MM.1S (cell line): Measurements from ENCODE around the gene C11orf91.

ENCODE experiments used
- DNase-seq: peaks from one replicate; pipeline ENCODE4 v3.0.0-alpha.2; 2015
- H2AFZ ChIP-seq: fragments of 300-600 bp; sonication (generic); 2 replicates; pipeline ENCODE4 v1.6.0; 2016; ENCODE audit warnings: antibody characterized with exemption, low read length
- H3F3A ChIP-seq: fragments of 300-600 bp; sonication (generic); 2 replicates; pipeline ENCODE4 v1.6.1; 2016; ENCODE audit warnings: mild to moderate bottlenecking, antibody characterized with exemption, low read length, moderate library complexity, mixed read lengths; ENCODE audit not compliant: insufficient read depth
- H3K27ac ChIP-seq: fragments of 300-600 bp; sonication (generic); 2 replicates; pipeline ENCODE4 v1.5.1; 2016; ENCODE audit warnings: mild to moderate bottlenecking, low read length
- H3K27me3 ChIP-seq: fragments of 300-600 bp; sonication (generic); replicated peaks from 2 replicates; pipeline ENCODE4 v1.6.0; 2016; ENCODE audit warnings: low read length; ENCODE audit not compliant: insufficient read depth
- H3K36me3 ChIP-seq: fragments of 300-600 bp; sonication (generic); replicated peaks from 2 replicates; pipeline ENCODE4 v1.6.1; 2016; ENCODE audit warnings: mild to moderate bottlenecking, low read length, mixed read lengths; ENCODE audit not compliant: insufficient read depth
- H3K4me1 ChIP-seq: fragments of 300-600 bp; sonication (generic); 2 replicates; pipeline ENCODE4 v1.6.1; 2016; ENCODE audit warnings: low read length, mixed read lengths
- H3K4me2 ChIP-seq: fragments of 300-600 bp; sonication (generic); 2 replicates; pipeline ENCODE4 v1.6.0; 2016; ENCODE audit warnings: low read depth, low read length
- H3K4me3 ChIP-seq: fragments of 300-600 bp; sonication (generic); 2 replicates; pipeline ENCODE4 v1.5.1; 2016; ENCODE audit warnings: low read length, mixed read lengths
- H3K79me2 ChIP-seq: fragments of 300-600 bp; sonication (generic); 2 replicates; pipeline ENCODE4 v1.6.1; 2016; ENCODE audit warnings: mixed run types, low read length, mixed read lengths
- H3K9ac ChIP-seq: fragments of 300-600 bp; sonication (generic); 2 replicates; pipeline ENCODE4 v1.6.1; 2016; ENCODE audit warnings: low read length, mixed read lengths
- H3K9me2 ChIP-seq: fragments of 300-600 bp; sonication (generic); replicated peaks from 2 replicates; pipeline ENCODE4 v1.6.1; 2016; ENCODE audit warnings: mild to moderate bottlenecking, low read length, mixed read lengths; ENCODE audit not compliant: insufficient read depth
- H3K9me3 ChIP-seq: fragments of 300-600 bp; sonication (generic); replicated peaks from 2 replicates; pipeline ENCODE4 v1.6.1; 2016; ENCODE audit warnings: mild to moderate bottlenecking, low read length, mixed read lengths; ENCODE audit not compliant: insufficient read depth
- H4K20me1 ChIP-seq: fragments of 300-600 bp; sonication (generic); 2 replicates; pipeline ENCODE4 v1.6.1; 2016; ENCODE audit warnings: mild to moderate bottlenecking, low read length, moderate library complexity, mixed read lengths; ENCODE audit not compliant: insufficient read depth
- EZH2 ChIP-seq: fragments of 300-600 bp; sonication (generic); optimal IDR thresholded peaks from 2 replicates; pipeline ENCODE3; 2017; ENCODE audit warnings: low read depth, mild to moderate bottlenecking, antibody characterized with exemption, low read length, mixed read lengths
- EZH2phosphoT487 ChIP-seq: fragments of 300-600 bp; sonication (generic); IDR thresholded peaks from 2 replicates; pipeline ENCODE4 v1.6.1; 2018; ENCODE audit warnings: antibody characterized with exemption, low read length
- TF ChIP-seq, protein P1 (sequence below): fragments of 300-600 bp; sonication (generic); IDR thresholded peaks from 2 replicates; pipeline ENCODE4 v1.5.1; 2016; ENCODE audit warnings: antibody characterized with exemption, low read length, mixed read lengths

The C11orf91 gene

DNA sequence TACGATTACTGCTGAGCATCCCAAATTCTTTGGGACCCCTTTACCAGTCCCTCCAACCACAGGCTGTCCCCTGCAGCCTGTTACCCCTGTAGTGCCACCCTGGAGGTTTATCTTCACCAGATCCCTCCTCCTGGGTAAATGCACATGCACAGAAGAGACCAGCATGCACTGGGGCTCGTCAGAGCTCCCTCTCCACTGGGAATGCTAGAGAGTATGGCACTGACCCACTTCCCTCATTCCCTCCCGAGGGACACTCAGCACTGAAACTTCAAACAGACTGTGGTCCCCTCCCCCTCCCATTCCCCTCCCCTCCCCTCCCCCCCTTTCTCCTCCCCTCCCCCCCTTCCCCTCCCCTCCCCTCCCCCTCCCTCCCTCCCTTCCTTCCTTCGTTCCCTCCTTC lies 49.1 kb downstream of the C11orf91 start:
- Histone ChIP-seq H3K4me1 (peaks cover 35% of the 10 kb centered on the region), H3K27me3 (no peaks in the 10 kb centered on the region), H3K27ac (no peak overlapping the region), H2AFZ (no peak overlapping the region), H3F3A (peaks cover 7% of the 10 kb centered on the region; the same call in 1 of the 2 replicates), H4K20me1 (no peaks in the 10 kb centered on the region), H3K4me3 (no peak overlapping the region), H3K36me3 (no peaks in the 10 kb centered on the region), H3K4me2 (no peak overlapping the region), H3K9me2 (no peaks in the 10 kb centered on the region), H3K9me3 (no peaks in the 10 kb centered on the region), H3K79me2 (no peaks in the 10 kb centered on the region), H3K9ac (no peak overlapping the region)
- no peak for DNase-seq
- TF ChIP-seq, protein P1, sequence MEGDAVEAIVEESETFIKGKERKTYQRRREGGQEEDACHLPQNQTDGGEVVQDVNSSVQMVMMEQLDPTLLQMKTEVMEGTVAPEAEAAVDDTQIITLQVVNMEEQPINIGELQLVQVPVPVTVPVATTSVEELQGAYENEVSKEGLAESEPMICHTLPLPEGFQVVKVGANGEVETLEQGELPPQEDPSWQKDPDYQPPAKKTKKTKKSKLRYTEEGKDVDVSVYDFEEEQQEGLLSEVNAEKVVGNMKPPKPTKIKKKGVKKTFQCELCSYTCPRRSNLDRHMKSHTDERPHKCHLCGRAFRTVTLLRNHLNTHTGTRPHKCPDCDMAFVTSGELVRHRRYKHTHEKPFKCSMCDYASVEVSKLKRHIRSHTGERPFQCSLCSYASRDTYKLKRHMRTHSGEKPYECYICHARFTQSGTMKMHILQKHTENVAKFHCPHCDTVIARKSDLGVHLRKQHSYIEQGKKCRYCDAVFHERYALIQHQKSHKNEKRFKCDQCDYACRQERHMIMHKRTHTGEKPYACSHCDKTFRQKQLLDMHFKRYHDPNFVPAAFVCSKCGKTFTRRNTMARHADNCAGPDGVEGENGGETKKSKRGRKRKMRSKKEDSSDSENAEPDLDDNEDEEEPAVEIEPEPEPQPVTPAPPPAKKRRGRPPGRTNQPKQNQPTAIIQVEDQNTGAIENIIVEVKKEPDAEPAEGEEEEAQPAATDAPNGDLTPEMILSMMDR, result no peak
- TF ChIP-seq EZH2phosphoT487, result no peak
- no peak for TF ChIP-seq EZH2

DNA sequence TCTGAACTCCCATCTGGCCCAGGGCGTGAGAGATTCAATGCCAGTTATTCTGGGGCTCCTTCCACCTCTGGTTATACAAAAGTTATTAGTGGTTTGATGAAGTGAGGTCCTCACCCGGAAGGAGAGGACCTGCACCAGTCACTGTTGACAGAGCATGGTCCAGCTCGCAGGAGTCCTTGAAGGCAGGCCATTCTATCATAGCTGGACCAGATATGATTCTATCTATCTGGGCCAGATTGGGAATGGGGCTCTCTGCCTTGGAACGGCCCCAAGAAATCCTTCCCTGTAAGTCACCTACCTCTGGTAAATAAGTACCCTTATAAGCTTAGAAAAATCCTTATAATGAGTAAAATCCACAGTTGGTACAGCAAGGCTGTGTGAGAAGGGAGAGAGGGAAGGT lies 50.7 kb downstream of the C11orf91 start:
- Histone ChIP-seq H3K79me2 (no peaks in the 10 kb centered on the region), H3K9me2 (no peaks in the 10 kb centered on the region), H3K27ac (no peak overlapping the region), H3K9me3 (no peaks in the 10 kb centered on the region), H4K20me1 (no peaks in the 10 kb centered on the region), H3K27me3 (no peaks in the 10 kb centered on the region), H2AFZ (no peak overlapping the region), H3K36me3 (no peaks in the 10 kb centered on the region), H3K4me1 (peaks cover 26% of the 10 kb centered on the region), H3F3A (peaks cover 7% of the 10 kb centered on the region; the same call in 1 of the 2 replicates), H3K9ac (no peak overlapping the region), H3K4me3 (no peak overlapping the region), H3K4me2 (no peak overlapping the region)
- TF ChIP-seq, protein P1, result no peak
- TF ChIP-seq EZH2 (no peak), EZH2phosphoT487 (no peak)
- DNase-seq, result no peak
